Calu3 (cell line): ENCODE results near the gene WFIKKN2. TPM values are rescaled to one million over a fixed set of nuclear protein-coding genes. Genes with fewer than 3 reads are reported as not detected.

Experiments
- BruUV-seq: library from RNA; stranded (reverse); fragments of 400-500 nt; replicated peaks from 2 replicates; lab custom pipeline; 2021; lab: Mats Ljungman, UMichigan
- CTCF ChIA-PET: fragments of 300-600 bp; sonication (Branson Sonifier 250); formaldehyde crosslinking; loops from one replicate; lab custom pipeline; 2022; ENCODE audit warnings: antibody characterized with exemption; lab: Charles Lee
- DNase-seq: peaks from one replicate; pipeline ENCODE4 v3.0.0; 2022
- H3K27ac Mint-ChIP-seq: one replicate; pipeline ENCODE4 v1.8.0; 2022; ENCODE audit warnings: mixed read lengths; ENCODE audit not compliant: unreplicated experiment
- H3K27me3 Mint-ChIP-seq: one replicate; pipeline ENCODE4 v1.8.0; 2022; ENCODE audit warnings: mixed read lengths; ENCODE audit not compliant: unreplicated experiment
- H3K36me3 Mint-ChIP-seq: one replicate; pipeline ENCODE4 v1.8.0; 2022; ENCODE audit warnings: mild to moderate bottlenecking, moderate library complexity, mixed read lengths; ENCODE audit not compliant: insufficient read depth, unreplicated experiment
- H3K4me1 Mint-ChIP-seq: one replicate; pipeline ENCODE4 v1.8.0; 2022; ENCODE audit warnings: mild to moderate bottlenecking, low read depth, mixed read lengths; ENCODE audit not compliant: unreplicated experiment
- H3K4me3 Mint-ChIP-seq: one replicate; pipeline ENCODE4 v1.8.0; 2022; ENCODE audit warnings: mild to moderate bottlenecking, low read depth, moderate library complexity, mixed read lengths; ENCODE audit not compliant: unreplicated experiment
- H3K9me3 Mint-ChIP-seq: one replicate; pipeline ENCODE4 v1.8.0; 2022; ENCODE audit warnings: low read depth, mixed read lengths; ENCODE audit not compliant: unreplicated experiment
- CTCF ChIP-seq: fragments of 200-600 bp; IDR thresholded peaks from one replicate; pipeline ENCODE4 v1.8.0; 2022; ENCODE audit warnings: antibody characterized with exemption; ENCODE audit not compliant: unreplicated experiment
- intact Hi-C: fragments of 100-400 bp; cut with micrococcal nuclease; formaldehyde crosslinking; loops from one replicate; pipeline ENCODE4 v1.10.0; 2022; ENCODE audit not compliant: unreplicated experiment
- total RNA-seq: library from RNA; stranded (reverse); gene quantifications from 2 replicates; pipeline ENCODE4 v1.2.3, GENCODE V29; 2022

WFIKKN2 gene
- total RNA-seq, 1 experiment from 2014 or later, result not detected

DNA sequence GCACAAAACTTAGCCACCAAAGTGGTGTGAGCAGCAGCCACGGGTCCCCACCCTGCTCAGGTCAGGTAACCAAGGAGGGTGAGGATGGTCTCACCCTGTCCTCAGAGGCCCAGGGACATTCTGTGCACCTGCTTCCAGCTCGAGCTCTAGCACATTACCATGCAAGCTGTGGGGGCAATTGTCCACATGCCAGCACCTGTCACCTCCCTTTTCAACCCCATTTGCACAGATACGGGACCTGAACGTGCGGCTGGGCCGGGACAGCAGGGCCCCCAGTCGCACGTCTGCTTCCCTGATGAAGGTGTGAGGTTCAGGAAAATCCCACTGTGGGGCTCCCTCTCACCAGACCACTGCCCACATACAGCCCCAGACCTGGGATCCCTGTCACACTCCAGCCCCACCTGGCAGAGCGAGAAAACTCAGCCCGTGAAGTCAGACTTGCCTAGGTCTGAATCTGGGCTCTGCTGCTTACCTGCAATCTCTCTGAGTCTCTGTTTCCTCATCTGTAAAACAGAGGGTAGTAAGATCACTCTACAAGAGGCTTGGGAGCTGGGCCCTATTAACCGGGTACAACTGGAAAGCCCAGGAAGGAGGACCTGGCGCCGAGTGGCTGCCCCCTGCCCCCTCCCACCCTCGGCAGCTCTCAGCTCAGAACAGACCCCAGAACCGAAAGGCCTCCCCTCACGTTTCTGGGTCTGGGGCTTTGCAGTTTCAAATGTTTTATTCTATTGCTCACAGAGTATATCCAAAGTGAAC is 7.9 kb downstream of the WFIKKN2 start:
- no peak for TF ChIP-seq CTCF
- no peaks in the 10 kb centered on the region for H3K36me3 Mint-ChIP-seq
- no peaks in the 10 kb centered on the region for H3K9me3 Mint-ChIP-seq
- no peak overlapping the region for H3K4me3 Mint-ChIP-seq
- H3K27me3 Mint-ChIP-seq, result no peaks in the 10 kb centered on the region
- H3K4me1 Mint-ChIP-seq, result peaks cover 8% of the 10 kb centered on the region
- DNase-seq, result no peak
- BruUV-seq, result no TSS peak
- no peak overlapping the region for H3K27ac Mint-ChIP-seq
- intact Hi-C loops, result loop anchor here (2.0 to 10.0 kb wide), 2 partner anchors 149 to 297 kb away; partner anchors contain the start of gene SPATA20
- CTCF ChIA-PET, result interaction anchor here (2.5 kb wide), 1 partner anchor 60 kb away, joined by 29 read pairs; no protein-coding TSS in a partner anchor

DNA sequence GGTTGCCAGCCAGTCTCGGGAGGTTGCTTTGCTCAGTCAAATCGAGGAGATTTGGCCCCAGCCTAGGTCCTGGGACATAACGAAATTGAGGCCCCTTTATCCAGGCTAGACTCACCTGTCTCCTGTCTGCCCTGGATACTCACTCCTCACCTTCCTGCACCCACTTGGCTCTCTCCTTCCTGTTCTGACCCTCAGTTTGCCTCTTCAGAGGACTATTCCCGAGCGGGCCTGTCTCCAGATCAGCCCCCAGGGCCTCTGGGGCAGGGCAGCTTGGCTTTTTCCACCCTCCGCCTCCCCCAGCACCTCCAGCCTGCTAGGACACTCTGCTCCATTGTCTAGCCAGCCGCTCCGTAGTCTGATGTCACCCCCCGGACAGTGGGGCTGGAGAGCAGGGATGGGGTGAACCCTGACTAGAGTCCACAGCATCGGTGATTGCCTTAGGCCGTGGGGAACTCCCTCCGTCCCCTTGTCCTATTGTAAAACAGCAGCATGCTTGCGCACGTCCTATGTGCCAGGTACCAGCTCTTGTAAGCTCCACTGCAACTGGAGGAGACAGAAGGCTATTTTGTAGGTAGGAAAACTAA is 8.8 kb downstream of the WFIKKN2 start:
- no peak overlapping the region for H3K27ac Mint-ChIP-seq
- DNase-seq, result no peak
- H3K27me3 Mint-ChIP-seq, result no peaks in the 10 kb centered on the region
- TF ChIP-seq CTCF, result no peak
- no peaks in the 10 kb centered on the region for H3K9me3 Mint-ChIP-seq
- CTCF ChIA-PET, result interaction anchor here (0.5 to 1.4 kb wide), 4 partner anchors 12 to 331 kb away, joined by 3 to 10 read pairs (median 4); no protein-coding TSS in a partner anchor
- H3K4me3 Mint-ChIP-seq, result no peak overlapping the region
- intact Hi-C loops, result loop anchor here (10.0 kb wide), 1 partner anchor 149 kb away; no protein-coding TSS in a partner anchor
- peaks cover 8% of the 10 kb centered on the region for H3K4me1 Mint-ChIP-seq
- no peaks in the 10 kb centered on the region for H3K36me3 Mint-ChIP-seq
- no TSS peak for BruUV-seq

DNA sequence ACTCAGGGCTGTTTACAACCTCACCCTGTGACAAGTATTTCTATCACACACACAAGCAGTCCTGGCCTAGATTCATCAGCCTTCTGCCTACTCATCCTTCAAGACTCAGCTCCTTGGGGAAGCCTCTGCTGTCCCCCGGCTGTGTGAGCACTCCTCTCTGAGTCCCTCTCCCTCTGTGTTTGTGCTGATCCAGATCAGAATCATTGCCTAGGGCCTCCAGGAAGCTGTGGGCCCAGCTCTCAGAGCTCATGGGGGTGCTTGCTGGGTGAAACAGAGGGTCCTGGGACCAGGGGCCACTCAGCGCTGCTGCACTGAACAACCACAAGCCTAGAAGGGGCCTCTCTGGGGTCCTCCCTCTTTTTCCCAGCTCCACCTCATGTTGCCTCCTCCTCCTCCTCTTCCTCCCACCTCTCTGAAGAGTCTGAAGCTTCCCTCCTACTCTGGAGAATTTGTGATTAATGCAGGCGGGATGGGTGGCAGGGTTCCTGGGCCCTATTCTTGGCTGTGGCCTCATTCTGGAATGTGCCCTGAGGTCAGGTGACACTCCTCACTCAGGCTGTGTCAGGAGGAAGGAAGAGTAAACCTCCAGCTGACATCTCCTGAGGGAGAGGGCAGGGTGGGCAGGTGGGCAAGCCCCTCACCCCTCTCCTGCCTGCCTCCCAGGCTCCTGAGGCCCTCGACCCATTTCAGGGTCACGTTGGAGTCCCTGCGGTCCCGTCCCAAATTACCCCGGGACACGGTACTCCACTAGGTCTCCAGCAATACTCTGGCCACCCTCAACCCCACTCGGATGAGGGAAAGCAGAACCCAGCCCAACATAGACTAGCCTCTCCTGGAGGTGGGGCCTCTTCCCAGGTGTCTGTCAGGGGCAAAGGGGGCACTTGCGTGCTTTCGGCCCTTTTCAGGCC is 10.1 kb downstream of the WFIKKN2 start:
- Mint-ChIP-seq H3K27me3 (no peaks in the 10 kb centered on the region), H3K36me3 (no peaks in the 10 kb centered on the region), H3K4me3 (no peak overlapping the region), H3K4me1 (peaks cover 8% of the 10 kb centered on the region), H3K9me3 (no peaks in the 10 kb centered on the region), H3K27ac (no peak overlapping the region)
- CTCF ChIA-PET, result interaction anchor here (0.6 to 1.4 kb wide), 3 partner anchors 63 to 140 kb away, joined by 3 to 10 read pairs (median 4); no protein-coding TSS in a partner anchor
- no peak for DNase-seq
- no TSS peak for BruUV-seq
- intact Hi-C loops, result loop anchor here (10.0 kb wide), 1 partner anchor 151 kb away; no protein-coding TSS in a partner anchor
- TF ChIP-seq CTCF, result no peak

- intact Hi-C loops, result loop anchor here (10.0 kb wide), 1 partner anchor 153 kb away; no protein-coding TSS in a partner anchor
- peaks cover 20% of the 10 kb centered on the region for H3K4me1 Mint-ChIP-seq
- H3K9me3 Mint-ChIP-seq, result no peaks in the 10 kb centered on the region
- no peak overlapping the region for H3K4me3 Mint-ChIP-seq
- H3K36me3 Mint-ChIP-seq, result no peaks in the 10 kb centered on the region
- H3K27ac Mint-ChIP-seq, result no peak overlapping the region
- no peaks in the 10 kb centered on the region for H3K27me3 Mint-ChIP-seq
- TF ChIP-seq CTCF, result no peak
- no peak for DNase-seq
- CTCF ChIA-PET, result interaction anchor here (1.6 kb wide), 1 partner anchor 109 kb away, joined by 7 read pairs; no protein-coding TSS in a partner anchor
- no TSS peak for BruUV-seq
These were observed 12.2 kb downstream of the WFIKKN2 start for GRCh38 chr17:50847566-50847965.
